Endothelial cell of umbilical vein (primary cell): Measurements from ENCODE around the gene LGALS7. TPM values are rescaled to one million over a fixed set of nuclear protein-coding genes. Genes with fewer than 3 reads are reported as not detected.
A peak's percentile ranks its signal among the peaks of the same experiment; 100 is the strongest.

Experiments
- BruUV-seq: library from RNA; stranded (reverse); fragments of 400-500 nt; replicated peaks from 2 replicates; lab custom pipeline; 2021; lab: Mats Ljungman, UMichigan
- CTCF ChIA-PET: fragments of 300-600, 350-600 bp; sonication (Branson Sonifier 250); formaldehyde crosslinking; loops from one replicate; lab custom pipeline; 2021; ENCODE audit warnings: antibody characterized with exemption, inconsistent platforms; lab: Charles Lee
- POLR2A ChIA-PET: fragments of 300-600, 350-600 bp; sonication (Branson Sonifier 250); formaldehyde crosslinking; loops from one replicate; lab custom pipeline; 2021; ENCODE audit warnings: antibody characterized with exemption, inconsistent platforms; lab: Charles Lee
- DNase-seq: peaks from one replicate; pipeline ENCODE4 v3.0.0-alpha.2; 2011; ENCODE audit warnings: low read depth, low spot score
- FAIRE-seq: peaks from 2 replicates; lab custom pipeline; 2011; peaks lifted over from hg19 to GRCh38; lab: Jason Lieb, UNC
- H2AFZ ChIP-seq: 2 replicates; pipeline ENCODE4 v1.6.0; 2012; ENCODE audit warnings: low read depth, low read length, control low read depth, inconsistent platforms
- H3K27ac ChIP-seq: 2 replicates; pipeline ENCODE4 v1.5.1; 2011; ENCODE audit warnings: low read depth, mild to moderate bottlenecking, control low read depth, low read length, moderate library complexity; ENCODE audit not compliant: insufficient read depth
- H3K27me3 ChIP-seq, 2 experiments: 2 replicates each; pipeline versions ENCODE4 v1.6.0 to v1.6.1; 2011; ENCODE audit warnings: low read length in 2 of 2, mixed read lengths in 1 of 2; ENCODE audit not compliant: control insufficient read depth in 2 of 2, insufficient read depth in 2 of 2
- H3K36me3 ChIP-seq, 2 experiments: 2 replicates in 1 of 2; 3 replicates in 1 of 2; pipeline ENCODE4 v1.5.1; 2011; ENCODE audit warnings: low read length in 2 of 2, mild to moderate bottlenecking in 1 of 2, moderate library complexity in 1 of 2; ENCODE audit not compliant: control insufficient read depth in 2 of 2, insufficient read depth in 2 of 2; ENCODE audit errors: extremely low read depth in 1 of 2
- H3K4me1 ChIP-seq: 3 replicates; pipeline ENCODE4 v1.5.1; 2011; ENCODE audit warnings: mild to moderate bottlenecking, low read length; ENCODE audit not compliant: control insufficient read depth, insufficient read depth; ENCODE audit errors: extremely low read depth
- H3K4me2 ChIP-seq: 2 replicates; pipeline ENCODE4 v1.6.1; 2011; ENCODE audit warnings: low read length, control low read depth, mixed read lengths; ENCODE audit not compliant: insufficient read depth
- H3K4me3 ChIP-seq, 3 experiments: fragments of 200-600 bp in 1 of 3; sonication (generic), shearing (Covaris generic) in 1 of 3; replicated peaks in 1 of 3; 2 replicates each; pipeline ENCODE4 v1.5.1; 2011 to 2016; ENCODE audit warnings: control low read depth in 3 of 3, low read length in 3 of 3, mild to moderate bottlenecking in 2 of 3, inconsistent platforms in 1 of 3, low read depth in 1 of 3, moderate library complexity in 1 of 3; ENCODE audit not compliant: insufficient read depth in 1 of 3
- H3K79me2 ChIP-seq: 2 replicates; pipeline ENCODE4 v1.6.0; 2012; ENCODE audit warnings: low read length, inconsistent platforms; ENCODE audit not compliant: control insufficient read depth, insufficient read depth
- H3K9ac ChIP-seq: replicated peaks from 2 replicates; pipeline ENCODE3; 2011; ENCODE audit warnings: low read length, control low read depth; ENCODE audit not compliant: insufficient read depth; ENCODE audit errors: extremely low read depth
- H3K9me1 ChIP-seq: replicated peaks from 3 replicates; pipeline ENCODE4 v1.6.0; 2011; ENCODE audit warnings: mild to moderate bottlenecking, low read length; ENCODE audit not compliant: control insufficient read depth, insufficient read depth; ENCODE audit errors: extremely low read depth
- H3K9me3 ChIP-seq: replicated peaks from 2 replicates; pipeline ENCODE4 v1.5.1; 2012; ENCODE audit warnings: low read length, inconsistent platforms; ENCODE audit not compliant: control insufficient read depth, insufficient read depth
- H4K20me1 ChIP-seq: replicated peaks from 2 replicates; pipeline ENCODE3; 2011; ENCODE audit warnings: mild to moderate bottlenecking, low read length; ENCODE audit not compliant: control insufficient read depth, insufficient read depth; ENCODE audit errors: extremely low read depth
- CTCF ChIP-seq, 2 donors: IDR thresholded peaks; 1 replicate in 1 of 2; 2 replicates in 1 of 2; pipeline ENCODE4 v1.5.1; 2011; ENCODE audit warnings: low read length in 2 of 2, mild to moderate bottlenecking in 2 of 2, moderate library complexity in 2 of 2, control low read depth in 1 of 2, inconsistent platforms in 1 of 2, low read depth in 1 of 2; ENCODE audit not compliant: insufficient read depth in 1 of 2; ENCODE audit errors: extremely low read depth in 1 of 2
- FOS ChIP-seq: IDR thresholded peaks from 2 replicates; pipeline ENCODE4 v1.6.1; 2011; ENCODE audit warnings: mild to moderate bottlenecking, low read length, moderate library complexity, borderline replicate concordance; ENCODE audit not compliant: insufficient read depth
- POLR2A ChIP-seq: IDR thresholded peaks from 2 replicates; pipeline ENCODE4 v1.6.1; 2012; ENCODE audit warnings: low read depth, mild to moderate bottlenecking, control low read depth, low read length
- dilution Hi-C: fragments of 300-500 bp; cut with MboI; formaldehyde crosslinking; loops from one replicate; pipeline ENCODE4 v1.15.0; 2019; ENCODE audit warnings: low sequenced_read_pairs; ENCODE audit not compliant: extremely low pct_ligation_motif_present
- intact Hi-C: fragments of 100-400 bp; cut with micrococcal nuclease; formaldehyde crosslinking; loops from one replicate; pipeline ENCODE4 v1.10.0; 2022
- polyA plus RNA-seq, 4 experiments: library from polyadenylated mRNA; depleted of rRNA in 3 of 4; stranded (reverse) in 3 of 4; unstranded in 1 of 4; fragments of >200 nt; gene quantifications; 2 replicates each; pipeline versions ENCODE4 v1.2.1 to v1.2.3, GENCODE V29; 2011 to 2012; ENCODE audit warnings: missing spikeins in 1 of 4
- total RNA-seq: library from RNA; stranded (reverse); gene quantifications from 2 replicates; pipeline ENCODE4 v1.2.3, GENCODE V29; 2021
- TF ChIP-seq, protein P1 (sequence below): IDR thresholded peaks from 2 replicates; pipeline ENCODE4 v1.6.1; 2011; ENCODE audit not compliant: insufficient read depth, insufficient read length

The LGALS7 gene
- total and polyA plus RNA-seq, 2 donors (not counting 3 experiments of a cell fraction or from before 2014, with no cell fraction given): not detected

GRCh38 chr19:38729653-38730469, 43.5 kb downstream of the LGALS7 start:
- dilution Hi-C loops: no loop called here
- CTCF ChIA-PET: interaction anchor here (0.7 to 1.2 kb wide), 3 partner anchors 81 to 200 kb away, joined by 3 to 4 read pairs (median 3); partner anchors contain the start of genes MRPS12, NFKBIB, SARS2 and SIRT2

More at GRCh38 chr19:38729653-38730469, 43.5 kb downstream of the LGALS7 start:
- no peaks in the 10 kb centered on the region for H3K9me3 ChIP-seq
- no peaks in the 10 kb centered on the region for H3K79me2 ChIP-seq
- FAIRE-seq: peak; percentile 74
- no peaks in the 10 kb centered on the region for H3K27me3 ChIP-seq
- peak; percentile 57 for DNase-seq
- no peak overlapping the region for H3K27ac ChIP-seq
- no peak overlapping the region for H3K9ac ChIP-seq
- intact Hi-C loops: loop anchor here (1.0 kb wide), 2 partner anchors 157 to 200 kb away; partner anchors contain the start of genes MRPS12 and SARS2
- TF ChIP-seq, protein P1, sequence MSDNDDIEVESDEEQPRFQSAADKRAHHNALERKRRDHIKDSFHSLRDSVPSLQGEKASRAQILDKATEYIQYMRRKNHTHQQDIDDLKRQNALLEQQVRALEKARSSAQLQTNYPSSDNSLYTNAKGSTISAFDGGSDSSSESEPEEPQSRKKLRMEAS: no peak
- TF ChIP-seq FOS (no peak), POLR2A (no peak), CTCF (IDR thresholded peaks at IDR 0.05; ENCODE audit: extremely low read depth in 1 of 2, insufficient read depth in 1 of 2, low read depth in 1 of 2, low read length in 2 of 2) (peak; percentile 76 to 91)
- no peak overlapping the region for H3K4me2 ChIP-seq
- TSS peak; percentile 84 for BruUV-seq
- no peak overlapping the region for H2AFZ ChIP-seq
- POLR2A ChIA-PET: no interaction called here
- peaks cover 17 to 43% of the 10 kb centered on the region in 2 experiments for H3K36me3 ChIP-seq
- H3K4me1 ChIP-seq: peaks cover 15% of the 10 kb centered on the region
- H4K20me1 ChIP-seq: no peaks in the 10 kb centered on the region
- H3K9me1 ChIP-seq: no peaks in the 10 kb centered on the region
- H3K4me3 ChIP-seq: no peak overlapping the region
